Ectodermal cell (in vitro differentiated cells): ENCODE results near the gene TEK.
"Not testable (repeated sequence)": the region's sequence is repeated elsewhere in the genome, so short reads cannot be mapped to it uniquely, and the experiment has no call there.

Source experiments
- H3K27ac ChIP-seq: 2 replicates; pipeline ENCODE4 v1.7.0; 2013; ENCODE audit warnings: mild to moderate bottlenecking, low read depth, low read length; ENCODE audit not compliant: insufficient read depth, poor library complexity, severe bottlenecking
- H3K27me3 ChIP-seq: 2 replicates; pipeline ENCODE4 v1.7.0; 2013; ENCODE audit warnings: mild to moderate bottlenecking, low read length; ENCODE audit not compliant: insufficient read depth, control insufficient read depth, poor library complexity, severe bottlenecking
- H3K36me3 ChIP-seq: one replicate; pipeline ENCODE4 v1.7.0; 2013; ENCODE audit warnings: low read length; ENCODE audit not compliant: control insufficient read depth, insufficient read depth
- H3K4me1 ChIP-seq: one replicate; pipeline ENCODE4 v1.7.0; 2013; ENCODE audit warnings: low read length; ENCODE audit not compliant: control insufficient read depth, insufficient read depth
- H3K4me3 ChIP-seq: 2 replicates; pipeline ENCODE4 v1.7.0; 2013; ENCODE audit warnings: low read depth, low read length, control low read depth; ENCODE audit not compliant: insufficient read depth
- H3K9me3 ChIP-seq: 2 replicates; pipeline ENCODE4 v1.7.0; 2013; ENCODE audit warnings: mild to moderate bottlenecking, low read length, moderate library complexity; ENCODE audit not compliant: control insufficient read depth
- WGBS, 2 experiments: methylation state at CpG; one replicate each; pipeline ENCODE4 v1.1.7; 2013; ENCODE audit warnings: missing lambda C conversion rate in 2 of 2; 5-methylcytosine and 5-hydroxymethylcytosine counted together

TEK gene

DNA sequence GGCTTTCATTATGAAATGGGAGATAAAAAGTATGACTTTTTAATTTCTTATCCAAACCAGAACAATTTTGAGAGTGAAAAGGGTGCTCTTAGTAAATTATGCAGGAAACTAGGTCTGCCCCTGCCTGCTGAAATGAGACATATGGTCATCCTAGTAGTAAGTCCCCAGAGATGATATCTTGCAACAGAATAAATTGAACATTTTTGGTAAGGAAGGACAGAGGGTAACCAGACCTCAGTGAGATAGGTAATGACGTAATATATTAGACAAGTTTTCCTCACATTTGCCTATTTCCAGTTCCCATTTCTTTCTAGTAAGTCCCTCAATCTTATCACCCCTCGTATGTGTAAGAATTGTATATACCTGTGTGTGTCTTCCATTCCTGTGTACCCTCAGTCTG is 96.2 kb downstream of the TEK start:
- no peak overlapping the region for H3K27ac ChIP-seq
- H3K27me3 ChIP-seq = no peaks in the 10 kb centered on the region
- no peak overlapping the region for H3K4me3 ChIP-seq
- H3K4me1 ChIP-seq = no peaks in the 10 kb centered on the region
- WGBS, 2 experiments = 100% methylated on average over 2 of the region's 2 CpGs; no CpG with 5 or more reads in 1 of the 2 experiments
- no peaks in the 10 kb centered on the region for H3K9me3 ChIP-seq
- peaks cover 3% of the 10 kb centered on the region for H3K36me3 ChIP-seq

DNA sequence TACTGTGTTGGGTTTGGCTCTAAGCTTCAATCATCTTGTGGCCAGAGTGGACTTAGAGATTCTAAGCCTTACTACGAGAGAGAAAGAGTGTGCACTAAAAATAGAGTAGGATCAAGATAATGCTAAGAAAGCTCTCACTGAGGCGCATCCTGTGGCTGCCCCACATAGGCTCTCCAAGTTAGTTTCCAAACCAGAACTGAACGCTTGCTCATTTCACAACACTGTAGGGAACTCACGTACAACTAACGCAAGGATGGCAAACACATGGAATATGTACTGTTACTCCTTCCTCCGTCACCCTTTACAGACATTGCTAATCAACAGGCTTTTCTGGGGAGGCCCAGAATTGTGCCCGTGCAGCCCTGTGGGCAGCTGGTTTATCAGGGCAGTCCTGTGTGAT is 97.0 kb downstream of the TEK start:
- WGBS, 2 experiments = 94 to 97% methylated on average over 7 of the region's 7 CpGs
- H3K27ac ChIP-seq = no peak overlapping the region
- no peaks in the 10 kb centered on the region for H3K4me1 ChIP-seq
- no peaks in the 10 kb centered on the region for H3K9me3 ChIP-seq
- no peak overlapping the region for H3K4me3 ChIP-seq
- H3K27me3 ChIP-seq = no peaks in the 10 kb centered on the region
- H3K36me3 ChIP-seq = peaks cover 3% of the 10 kb centered on the region

DNA sequence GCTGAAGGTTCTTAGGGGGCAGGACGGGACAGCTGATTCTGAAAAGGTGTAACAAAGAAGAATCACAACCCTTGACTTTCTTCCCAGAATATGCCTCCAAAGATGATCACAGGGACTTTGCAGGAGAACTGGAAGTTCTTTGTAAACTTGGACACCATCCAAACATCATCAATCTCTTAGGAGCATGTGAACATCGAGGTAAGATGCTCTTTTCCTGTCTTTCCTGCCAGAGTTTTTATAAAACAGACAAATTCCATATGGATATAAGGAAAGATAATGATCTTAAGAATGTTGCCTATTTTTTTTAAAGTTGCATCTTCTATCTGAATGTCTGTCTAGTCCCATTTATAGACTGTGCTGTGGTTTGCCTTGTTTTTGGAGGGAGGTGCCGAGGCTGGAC is 100.0 kb downstream of the TEK start:
- WGBS, 2 experiments = 87 to 95% methylated on average over 3 of the region's 3 CpGs
- peaks cover 3% of the 10 kb centered on the region for H3K36me3 ChIP-seq
- no peaks in the 10 kb centered on the region for H3K27me3 ChIP-seq

DNA sequence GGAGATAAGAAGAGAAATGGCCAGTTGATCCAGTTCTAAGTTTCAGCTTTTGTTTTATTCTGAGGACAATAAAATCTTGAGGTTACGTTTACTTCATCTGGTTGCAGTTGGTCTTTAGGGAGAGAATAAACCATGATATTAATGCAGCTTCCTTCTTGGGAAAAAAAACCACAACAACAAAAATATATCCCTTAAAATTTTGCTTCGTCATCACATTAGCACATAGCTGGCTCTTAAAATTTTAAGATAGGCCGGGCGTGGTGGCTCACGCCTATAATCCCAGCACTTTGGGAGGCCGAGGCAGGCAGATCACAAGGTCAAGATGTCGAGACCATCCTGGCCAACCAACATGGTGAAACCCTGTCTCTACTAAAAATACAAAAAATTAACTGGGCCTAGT is 101.6 kb downstream of the TEK start:
- Histone ChIP-seq H3K27me3 (no peaks in the 10 kb centered on the region), H3K4me3 (no peak overlapping the region), H3K27ac (no peak overlapping the region), H3K4me1 (no peaks in the 10 kb centered on the region), H3K36me3 (no peaks in the 10 kb centered on the region), H3K9me3 (no peaks in the 10 kb centered on the region)
- 90 to 91% methylated on average over 7 of the region's 7 CpGs for WGBS, 2 experiments

More for the DNA sequence above, 100.0 kb downstream of the TEK start:
- Histone ChIP-seq H3K4me3 (no peak overlapping the region), H3K27ac (no peak overlapping the region), H3K9me3 (no peaks in the 10 kb centered on the region), H3K4me1 (no peaks in the 10 kb centered on the region)

DNA sequence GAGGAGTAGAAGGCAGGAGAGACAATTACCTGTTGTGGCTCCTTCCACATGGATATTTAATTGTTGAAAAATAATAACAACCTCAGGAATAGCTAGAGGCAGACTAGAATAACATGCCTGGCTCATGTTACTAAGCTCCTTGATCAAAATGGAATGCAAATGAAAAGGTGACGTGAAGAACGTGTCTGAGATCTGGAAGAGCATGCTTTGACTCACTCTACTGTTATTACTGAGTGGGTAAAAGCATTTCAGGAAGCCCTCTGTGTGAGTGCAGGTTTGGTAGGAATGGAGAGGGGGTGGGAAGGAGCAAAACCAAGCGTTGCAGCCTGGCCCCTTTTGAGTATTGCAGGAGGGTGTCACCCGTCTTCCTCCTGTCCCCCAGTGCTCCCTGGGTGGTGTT is 103.2 kb downstream of the TEK start:
- peaks cover 5% of the 10 kb centered on the region for H3K36me3 ChIP-seq
- H3K4me3 ChIP-seq = no peak overlapping the region
- WGBS, 2 experiments = 69% methylated on average over 4 of the region's 4 CpGs
- H3K4me1 ChIP-seq = no peaks in the 10 kb centered on the region
- H3K27ac ChIP-seq = no peak overlapping the region
- no peaks in the 10 kb centered on the region for H3K9me3 ChIP-seq
- H3K27me3 ChIP-seq = no peaks in the 10 kb centered on the region

DNA sequence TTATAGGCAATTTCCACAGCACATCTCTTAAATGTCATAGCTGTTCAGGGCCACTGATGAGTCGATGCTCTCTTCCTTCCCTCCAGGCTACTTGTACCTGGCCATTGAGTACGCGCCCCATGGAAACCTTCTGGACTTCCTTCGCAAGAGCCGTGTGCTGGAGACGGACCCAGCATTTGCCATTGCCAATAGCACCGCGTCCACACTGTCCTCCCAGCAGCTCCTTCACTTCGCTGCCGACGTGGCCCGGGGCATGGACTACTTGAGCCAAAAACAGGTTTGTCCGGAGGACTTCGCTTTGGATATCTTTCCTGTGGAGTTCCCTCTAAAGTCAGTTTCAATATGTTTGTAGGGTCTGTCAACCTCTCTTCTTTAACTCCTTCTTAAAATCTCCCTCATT is 103.6 kb downstream of the TEK start:
- Histone ChIP-seq H3K4me3 (no peak overlapping the region), H3K9me3 (no peaks in the 10 kb centered on the region), H3K27ac (no peak overlapping the region), H3K27me3 (no peaks in the 10 kb centered on the region), H3K36me3 (peaks cover 5% of the 10 kb centered on the region), H3K4me1 (no peaks in the 10 kb centered on the region)
- WGBS, 2 experiments = 95 to 98% methylated on average over 14 of the region's 14 CpGs

DNA sequence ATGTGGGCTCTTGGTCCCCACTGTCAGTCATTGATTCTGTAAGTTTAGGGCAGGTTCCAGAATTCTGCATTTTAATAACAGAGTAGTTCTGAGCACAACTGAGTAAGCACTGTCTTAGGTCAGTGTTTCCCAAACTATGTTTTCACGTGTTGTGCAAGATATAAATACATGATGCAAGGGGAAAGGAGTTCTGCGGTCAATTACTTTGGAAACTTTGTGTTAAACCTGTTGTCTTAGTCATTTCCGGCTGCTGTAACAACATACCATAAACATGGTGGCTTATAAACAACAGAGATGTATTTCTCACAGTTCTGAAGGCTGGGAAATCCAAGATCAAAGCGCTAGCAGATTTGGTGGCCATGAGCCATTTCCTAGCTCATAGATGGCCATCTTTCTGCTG is 118.2 kb downstream of the TEK start:
- Histone ChIP-seq H3K9me3 (no peaks in the 10 kb centered on the region), H3K27me3 (no peaks in the 10 kb centered on the region), H3K27ac (no peak overlapping the region), H3K4me1 (no peaks in the 10 kb centered on the region), H3K36me3 (peaks cover 11% of the 10 kb centered on the region), H3K4me3 (no peak overlapping the region)
- WGBS, 2 experiments = 90 to 95% methylated on average over 4 of the region's 4 CpGs

DNA sequence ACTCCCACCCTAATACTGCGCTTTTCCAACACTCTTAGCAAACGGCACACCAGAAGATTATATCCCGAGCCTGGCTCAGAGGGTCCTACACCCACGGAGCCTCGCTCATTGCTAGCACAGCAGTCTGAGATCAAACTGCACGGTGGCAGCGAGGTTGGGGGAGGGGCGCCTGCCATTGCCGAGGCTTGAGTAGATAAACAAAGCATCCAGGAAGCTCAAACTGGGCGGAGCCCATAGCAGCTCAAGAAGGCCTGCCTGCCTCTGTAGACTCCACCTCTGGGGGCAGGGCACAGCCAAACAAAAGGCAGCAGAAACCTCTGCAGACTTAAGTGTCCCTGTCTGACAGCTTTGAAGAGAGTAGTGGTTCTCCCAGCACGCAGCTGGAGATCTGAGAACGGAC is 130.6 kb downstream of the TEK start:
- not testable (repeated sequence) for H3K4me1 ChIP-seq, H3K36me3 ChIP-seq, H3K27me3 ChIP-seq, H3K27ac ChIP-seq, H3K9me3 ChIP-seq, H3K4me3 ChIP-seq
- WGBS, 2 experiments = 82% methylated on average over 12 of the region's 12 CpGs

DNA sequence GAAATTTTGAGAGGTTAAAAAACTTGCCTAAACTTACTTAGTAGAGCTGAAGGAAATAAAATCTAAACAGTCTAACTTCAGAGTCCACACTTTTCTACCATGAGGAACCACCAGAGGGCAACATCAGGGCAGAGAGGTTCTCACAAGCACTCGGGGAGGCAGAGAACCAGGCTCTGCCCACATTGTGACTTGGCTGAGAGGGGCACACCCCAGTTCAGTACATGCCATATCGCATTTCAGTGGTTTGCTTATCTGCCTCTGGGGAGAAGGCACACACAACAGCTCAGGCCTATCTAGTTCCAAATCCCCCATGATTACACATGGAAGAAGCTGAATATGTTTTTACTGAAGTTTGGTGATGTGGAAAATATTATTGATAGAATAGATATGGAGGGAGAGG is 138.7 kb downstream of the TEK start:
- H3K27me3 ChIP-seq = no peaks in the 10 kb centered on the region
- WGBS, 2 experiments = 18 to 27% methylated on average over 2 of the region's 2 CpGs
- no peaks in the 10 kb centered on the region for H3K36me3 ChIP-seq
- no peaks in the 10 kb centered on the region for H3K4me1 ChIP-seq
- H3K27ac ChIP-seq = no peak overlapping the region
- no peaks in the 10 kb centered on the region for H3K9me3 ChIP-seq
- no peak overlapping the region for H3K4me3 ChIP-seq

DNA sequence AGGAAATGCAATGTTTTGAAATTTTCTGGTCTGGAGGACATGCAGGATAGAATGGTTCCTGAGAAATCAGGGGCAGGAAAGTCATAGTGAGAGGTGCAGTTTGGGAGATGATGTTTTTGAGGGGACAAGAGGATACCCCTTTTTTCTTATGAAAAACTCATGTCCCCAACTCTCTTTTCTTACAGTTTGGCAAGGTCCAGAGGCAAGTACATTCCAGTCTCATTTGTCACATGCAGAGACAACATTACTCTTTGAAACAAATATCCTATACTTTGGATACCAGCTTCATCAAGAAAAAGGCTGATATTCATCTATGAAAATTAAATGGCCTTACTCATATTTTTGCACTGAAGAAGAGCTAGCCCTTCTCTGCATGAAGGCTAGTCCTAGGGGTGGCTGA is 139.7 kb downstream of the TEK start:
- Histone ChIP-seq H3K36me3 (no peaks in the 10 kb centered on the region), H3K4me3 (no peak overlapping the region), H3K27me3 (no peaks in the 10 kb centered on the region), H3K9me3 (no peaks in the 10 kb centered on the region), H3K4me1 (no peaks in the 10 kb centered on the region), H3K27ac (no peak overlapping the region)

DNA sequence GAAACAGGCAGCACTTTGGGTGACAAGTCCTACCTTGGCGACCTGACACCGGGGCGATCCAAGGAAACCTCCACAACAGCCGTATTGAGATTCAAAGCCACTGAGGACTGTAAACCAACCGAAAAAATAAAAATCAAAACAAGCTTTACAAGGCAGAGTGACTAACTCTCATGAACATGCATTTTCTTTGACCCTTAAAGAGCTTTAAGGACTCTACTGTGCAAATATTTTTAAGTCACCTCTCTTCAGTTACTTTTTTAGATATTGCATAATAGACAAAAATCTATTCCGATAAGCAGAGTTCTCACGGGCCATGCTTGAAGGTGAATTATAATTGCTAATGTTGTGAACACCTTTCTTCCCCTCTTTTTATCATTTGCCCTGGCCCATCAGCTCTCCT is 149.6 kb downstream of the TEK start:
- Histone ChIP-seq H3K9me3 (no peaks in the 10 kb centered on the region), H3K27me3 (no peaks in the 10 kb centered on the region), H3K27ac (no peak overlapping the region), H3K36me3 (no peaks in the 10 kb centered on the region), H3K4me3 (no peak overlapping the region), H3K4me1 (no peaks in the 10 kb centered on the region)
- WGBS, 2 experiments = 90 to 94% methylated on average over 6 to 7 of the region's 7 CpGs
